HepG2 (cell line): ENCODE measurements around the gene MAN2A1. TPM values are rescaled to one million over a fixed set of nuclear protein-coding genes. Genes with fewer than 3 reads are reported as not detected.
A peak's percentile ranks its signal among the peaks of the same experiment; 100 is the strongest.

Source experiments
- ELF3 ChIP-seq: IDR thresholded peaks from 2 replicates; pipeline ENCODE4 v1.6.1; 2016; ENCODE audit warnings: missing genetic modification reagents, missing compliant biosample characterization
- ERF ChIP-seq: IDR thresholded peaks from 2 replicates; pipeline ENCODE4 v1.6.1; 2018; ENCODE audit warnings: missing biosample characterization, missing genetic modification reagents
- FOXO4 ChIP-seq: sonication (generic); formaldehyde crosslinking; conservative IDR thresholded peaks from 2 replicates; pipeline ENCODE4 v1.8.1; 2023; ENCODE audit warnings: missing genetic modification reagents
- NFKBIZ ChIP-seq: IDR thresholded peaks from 2 replicates; pipeline ENCODE4 v1.6.1; 2018; ENCODE audit warnings: missing genetic modification reagents, missing compliant biosample characterization
- PAF1 ChIP-seq: IDR thresholded peaks from 2 replicates; pipeline ENCODE4 v1.6.1; 2016; ENCODE audit warnings: missing genetic modification reagents, missing compliant biosample characterization
- ZBTB10 ChIP-seq: sonication (generic); formaldehyde crosslinking; IDR thresholded peaks from 2 replicates; pipeline ENCODE4 v1.4.0; 2020; ENCODE audit warnings: missing genetic modification reagents, borderline replicate concordance
- ZFP1 ChIP-seq: IDR thresholded peaks from 2 replicates; pipeline ENCODE4 v1.6.1; 2016
- ZNF138 ChIP-seq: sonication (generic); formaldehyde crosslinking; IDR thresholded peaks from 2 replicates; pipeline ENCODE4 v1.5.0; 2020; ENCODE audit warnings: mild to moderate bottlenecking, low read depth, missing genetic modification reagents
- ZNF180 ChIP-seq: sonication (generic); formaldehyde crosslinking; IDR thresholded peaks from 2 replicates; pipeline ENCODE4 v1.4.0; 2020; ENCODE audit warnings: low read depth, missing genetic modification reagents, borderline replicate concordance
- ZNF207 ChIP-seq: fragments of 450-650 bp; IDR thresholded peaks from 2 replicates; pipeline ENCODE4 v1.6.1; 2016; ENCODE audit warnings: antibody characterized with exemption, borderline replicate concordance
- ZNF446 ChIP-seq: sonication (generic); formaldehyde crosslinking; IDR thresholded peaks from 2 replicates; pipeline ENCODE4 v1.5.0; 2020; ENCODE audit warnings: mild to moderate bottlenecking, missing genetic modification reagents
- ZNF570 ChIP-seq: sonication (generic); formaldehyde crosslinking; IDR thresholded peaks from 2 replicates; pipeline ENCODE4 v1.4.0; 2020; ENCODE audit warnings: mild to moderate bottlenecking, missing genetic modification reagents, borderline replicate concordance
- ZNF616 ChIP-seq: sonication (generic); formaldehyde crosslinking; IDR thresholded peaks from 2 replicates; pipeline ENCODE4 v1.5.0; 2020; ENCODE audit warnings: low read depth, mild to moderate bottlenecking, missing genetic modification reagents
- ZNF709 ChIP-seq: sonication (generic); formaldehyde crosslinking; IDR thresholded peaks from 2 replicates; pipeline ENCODE4 v1.5.0; 2020; ENCODE audit warnings: mild to moderate bottlenecking, missing genetic modification reagents
- ZNF781 ChIP-seq: sonication (generic); formaldehyde crosslinking; IDR thresholded peaks from 2 replicates; pipeline ENCODE4 v1.5.1; 2020; ENCODE audit warnings: borderline replicate concordance, mild to moderate bottlenecking, missing genetic modification reagents; ENCODE audit errors: not compliant biosample characterization
- polyA plus RNA-seq, 8 experiments: library from polyadenylated mRNA; depleted of rRNA in 3 of 8; stranded (reverse) in 7 of 8; unstranded in 1 of 8; fragments of >200 nt; fragmentation: Illumina TruSeq in 4 of 8; extraction: Trizol in 4 of 8; gene quantifications; 2 replicates each; pipeline versions ENCODE4 v1.2.1 to v1.2.3, GENCODE V29; 2011 to 2016; ENCODE audit warnings: low read depth in 4 of 8, missing spikeins in 1 of 8, mixed read lengths in 1 of 8; ENCODE audit not compliant: insufficient read depth in 1 of 8
- total RNA-seq, 5 experiments: library from RNA; depleted of rRNA; stranded (reverse); fragments of >200 nt; fragmentation: Illumina TruSeq; extraction: Trizol; gene quantifications; 2 replicates each; pipeline ENCODE4 v1.2.3, GENCODE V29; 2016; ENCODE audit warnings: low read depth in 1 of 5
- TF ChIP-seq, protein P1 (sequence below): IDR thresholded peaks from 2 replicates; pipeline ENCODE4 v1.6.1; 2016; ENCODE audit warnings: missing compliant biosample characterization, missing genetic modification reagents, borderline replicate concordance
- TF ChIP-seq, protein P2 (sequence below): sonication (generic); formaldehyde crosslinking; IDR thresholded peaks from 2 replicates; pipeline ENCODE4 v1.8.1; 2023; ENCODE audit warnings: mild to moderate bottlenecking, missing genetic modification reagents
- TF ChIP-seq, protein P3 (sequence below): sonication (generic); formaldehyde crosslinking; conservative IDR thresholded peaks from 2 replicates; pipeline ENCODE4 v1.4.0; 2020; ENCODE audit warnings: missing genetic modification reagents
- TF ChIP-seq, protein P4 (sequence below): sonication (generic); formaldehyde crosslinking; IDR thresholded peaks from 2 replicates; pipeline ENCODE4 v1.4.0; 2020; ENCODE audit warnings: missing genetic modification reagents, mild to moderate bottlenecking, borderline replicate concordance

Gene MAN2A1
- total and polyA plus RNA-seq, 2 of the 13 experiments (the other 11 are each of a cell fraction or from before 2014, with no cell fraction given): 56.2 to 80.5 TPM

DNA sequence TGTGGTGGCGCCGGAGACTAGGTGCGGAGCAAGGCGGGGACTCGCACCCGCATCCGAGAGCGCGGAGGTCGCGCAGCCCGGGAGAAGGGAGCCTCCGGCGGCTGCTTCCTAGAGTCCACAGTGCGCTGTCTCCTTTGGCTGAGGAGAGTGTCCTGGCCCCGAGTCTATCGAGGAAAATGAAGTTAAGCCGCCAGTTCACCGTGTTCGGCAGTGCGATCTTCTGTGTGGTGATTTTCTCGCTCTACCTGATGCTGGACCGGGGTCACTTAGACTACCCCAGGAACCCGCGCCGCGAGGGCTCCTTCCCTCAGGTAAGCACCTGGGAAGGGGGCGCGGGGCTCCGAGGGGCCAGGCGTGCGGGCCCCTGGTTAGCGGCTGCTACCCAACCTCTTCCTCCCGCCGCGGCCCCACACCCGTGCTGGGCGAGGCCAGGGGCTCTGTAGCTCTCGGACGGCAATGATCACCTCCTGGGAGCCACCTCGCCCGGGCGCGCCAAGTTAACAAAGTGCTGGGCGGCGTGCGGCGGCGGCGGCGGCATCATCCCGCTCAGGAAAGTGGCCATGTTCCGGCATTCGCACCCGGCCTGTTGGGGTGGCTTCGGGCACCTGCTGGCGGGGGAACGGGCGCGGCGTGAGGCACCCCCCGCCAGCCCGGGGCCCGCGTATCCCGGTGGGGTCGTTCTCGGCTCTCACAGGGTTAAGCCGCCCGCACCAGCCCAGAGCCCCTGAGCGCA, 681 bp downstream of the MAN2A1 start (continued):
- TF ChIP-seq FOXO4 (CRISPR knock-in tag): 0 out of 2 replicates have a peak, but pooled peaks have one; percentile 78
- TF ChIP-seq ZNF616 (CRISPR knock-in tag): no peak
- TF ChIP-seq ZNF207: no peak
- TF ChIP-seq, protein P1, sequence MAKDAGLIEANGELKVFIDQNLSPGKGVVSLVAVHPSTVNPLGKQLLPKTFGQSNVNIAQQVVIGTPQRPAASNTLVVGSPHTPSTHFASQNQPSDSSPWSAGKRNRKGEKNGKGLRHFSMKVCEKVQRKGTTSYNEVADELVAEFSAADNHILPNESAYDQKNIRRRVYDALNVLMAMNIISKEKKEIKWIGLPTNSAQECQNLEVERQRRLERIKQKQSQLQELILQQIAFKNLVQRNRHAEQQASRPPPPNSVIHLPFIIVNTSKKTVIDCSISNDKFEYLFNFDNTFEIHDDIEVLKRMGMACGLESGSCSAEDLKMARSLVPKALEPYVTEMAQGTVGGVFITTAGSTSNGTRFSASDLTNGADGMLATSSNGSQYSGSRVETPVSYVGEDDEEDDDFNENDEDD (CRISPR knock-in tag): no peak
- no peak for TF ChIP-seq ZNF138
- no peak for TF ChIP-seq ZNF570 (CRISPR knock-in tag)
- no peak for TF ChIP-seq ZNF446
- TF ChIP-seq, protein P2, sequence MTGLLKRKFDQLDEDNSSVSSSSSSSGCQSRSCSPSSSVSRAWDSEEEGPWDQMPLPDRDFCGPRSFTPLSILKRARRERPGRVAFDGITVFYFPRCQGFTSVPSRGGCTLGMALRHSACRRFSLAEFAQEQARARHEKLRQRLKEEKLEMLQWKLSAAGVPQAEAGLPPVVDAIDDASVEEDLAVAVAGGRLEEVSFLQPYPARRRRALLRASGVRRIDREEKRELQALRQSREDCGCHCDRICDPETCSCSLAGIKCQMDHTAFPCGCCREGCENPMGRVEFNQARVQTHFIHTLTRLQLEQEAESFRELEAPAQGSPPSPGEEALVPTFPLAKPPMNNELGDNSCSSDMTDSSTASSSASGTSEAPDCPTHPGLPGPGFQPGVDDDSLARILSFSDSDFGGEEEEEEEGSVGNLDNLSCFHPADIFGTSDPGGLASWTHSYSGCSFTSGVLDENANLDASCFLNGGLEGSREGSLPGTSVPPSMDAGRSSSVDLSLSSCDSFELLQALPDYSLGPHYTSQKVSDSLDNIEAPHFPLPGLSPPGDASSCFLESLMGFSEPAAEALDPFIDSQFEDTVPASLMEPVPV: no peak
- no peak for TF ChIP-seq ZNF180 (CRISPR knock-in tag)
- no peak for TF ChIP-seq ZNF781 (CRISPR knock-in tag)
- TF ChIP-seq ERF: no peak
- TF ChIP-seq ZBTB10 (CRISPR knock-in tag): 0 out of 2 replicates have a peak, but pooled peaks have one; percentile 13
- 0 out of 2 replicates have a peak, but pooled peaks have one; percentile 23 for TF ChIP-seq NFKBIZ (CRISPR knock-in tag)
- no peak for TF ChIP-seq ZFP1
- TF ChIP-seq PAF1 (CRISPR knock-in tag): no peak
- TF ChIP-seq ELF3 (CRISPR knock-in tag): 0 out of 2 replicates have a peak, but pooled peaks have one; percentile 13
- TF ChIP-seq ZNF709: 0 out of 2 replicates have a peak, but pooled peaks have one; percentile 20
- TF ChIP-seq, protein P3, sequence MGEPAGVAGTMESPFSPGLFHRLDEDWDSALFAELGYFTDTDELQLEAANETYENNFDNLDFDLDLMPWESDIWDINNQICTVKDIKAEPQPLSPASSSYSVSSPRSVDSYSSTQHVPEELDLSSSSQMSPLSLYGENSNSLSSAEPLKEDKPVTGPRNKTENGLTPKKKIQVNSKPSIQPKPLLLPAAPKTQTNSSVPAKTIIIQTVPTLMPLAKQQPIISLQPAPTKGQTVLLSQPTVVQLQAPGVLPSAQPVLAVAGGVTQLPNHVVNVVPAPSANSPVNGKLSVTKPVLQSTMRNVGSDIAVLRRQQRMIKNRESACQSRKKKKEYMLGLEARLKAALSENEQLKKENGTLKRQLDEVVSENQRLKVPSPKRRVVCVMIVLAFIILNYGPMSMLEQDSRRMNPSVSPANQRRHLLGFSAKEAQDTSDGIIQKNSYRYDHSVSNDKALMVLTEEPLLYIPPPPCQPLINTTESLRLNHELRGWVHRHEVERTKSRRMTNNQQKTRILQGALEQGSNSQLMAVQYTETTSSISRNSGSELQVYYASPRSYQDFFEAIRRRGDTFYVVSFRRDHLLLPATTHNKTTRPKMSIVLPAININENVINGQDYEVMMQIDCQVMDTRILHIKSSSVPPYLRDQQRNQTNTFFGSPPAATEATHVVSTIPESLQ: no peak
- TF ChIP-seq, protein P4, sequence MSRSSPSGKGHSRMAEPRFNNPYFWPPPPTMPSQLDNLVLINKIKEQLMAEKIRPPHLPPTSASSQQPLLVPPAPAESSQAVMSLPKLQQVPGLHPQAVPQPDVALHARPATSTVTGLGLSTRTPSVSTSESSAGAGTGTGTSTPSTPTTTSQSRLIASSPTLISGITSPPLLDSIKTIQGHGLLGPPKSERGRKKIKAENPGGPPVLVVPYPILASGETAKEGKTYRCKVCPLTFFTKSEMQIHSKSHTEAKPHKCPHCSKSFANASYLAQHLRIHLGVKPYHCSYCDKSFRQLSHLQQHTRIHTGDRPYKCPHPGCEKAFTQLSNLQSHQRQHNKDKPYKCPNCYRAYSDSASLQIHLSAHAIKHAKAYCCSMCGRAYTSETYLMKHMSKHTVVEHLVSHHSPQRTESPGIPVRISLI (CRISPR knock-in tag): no peak
